ENCODE results near the gene ARL17A.
"Not testable (repeated sequence)": the region's sequence is repeated elsewhere in the genome, so short reads cannot be mapped to it uniquely, and the experiment has no call there.

Gene ARL17A

GRCh38 chr17:46548607-46549006, 30.9 kb downstream of the ARL17A start:
- DNase-seq (ENCODE audit: low read depth in 2 of 2), result not testable (repeated sequence)

DNA sequence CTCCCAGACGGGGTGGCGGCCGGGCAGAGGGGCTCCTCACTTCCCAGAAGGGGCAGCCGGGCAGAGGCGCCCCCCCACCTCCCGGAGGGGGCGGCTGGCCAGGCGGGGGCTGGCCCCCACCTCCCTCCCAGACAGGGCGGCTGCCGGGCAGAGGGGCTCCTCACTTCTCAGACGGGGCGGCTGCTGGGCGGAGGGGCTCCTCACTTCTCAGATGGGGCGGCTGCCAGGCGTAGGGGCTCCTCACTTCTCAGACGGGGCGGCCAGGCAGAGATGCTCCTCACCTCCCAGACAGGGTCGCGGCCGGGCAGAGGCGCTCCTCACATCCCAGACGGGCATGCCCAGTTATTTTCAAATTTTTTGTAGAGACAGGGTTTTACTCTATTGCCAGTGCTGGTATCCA, 44.8 kb downstream of the ARL17A start:
- DNase-seq (ENCODE audit: low read depth in 2 of 2), result not testable (repeated sequence)

DNA sequence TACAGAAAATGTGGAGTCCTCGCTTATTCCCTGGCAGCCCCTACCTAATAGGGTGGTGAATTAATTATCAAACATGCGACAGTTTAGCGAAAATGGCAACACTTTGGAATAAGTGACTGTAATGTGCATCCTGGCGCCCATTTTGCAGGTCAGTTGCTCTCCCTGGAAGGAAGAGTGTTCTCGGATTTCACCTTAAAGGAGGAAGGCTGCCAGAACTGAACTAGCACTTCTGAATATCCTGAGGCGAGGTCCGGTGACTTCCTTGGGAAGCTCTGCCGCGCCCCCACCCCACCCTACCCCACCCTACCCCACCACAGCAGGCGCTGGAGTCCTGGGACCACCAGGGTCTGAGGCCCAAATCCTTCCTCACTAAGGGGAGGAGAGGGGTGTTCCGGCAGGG, 67.3 kb downstream of the ARL17A start, which contains the start of gene LRRC37A2:
Gene LRRC37A2 (plus strand): TSS at position 301 of the 400 bp plus-strand sequence. CDS start 245 bp downstream, outside the sequence.
- not testable (repeated sequence) for DNase-seq (ENCODE audit: low read depth in 2 of 2)

DNA sequence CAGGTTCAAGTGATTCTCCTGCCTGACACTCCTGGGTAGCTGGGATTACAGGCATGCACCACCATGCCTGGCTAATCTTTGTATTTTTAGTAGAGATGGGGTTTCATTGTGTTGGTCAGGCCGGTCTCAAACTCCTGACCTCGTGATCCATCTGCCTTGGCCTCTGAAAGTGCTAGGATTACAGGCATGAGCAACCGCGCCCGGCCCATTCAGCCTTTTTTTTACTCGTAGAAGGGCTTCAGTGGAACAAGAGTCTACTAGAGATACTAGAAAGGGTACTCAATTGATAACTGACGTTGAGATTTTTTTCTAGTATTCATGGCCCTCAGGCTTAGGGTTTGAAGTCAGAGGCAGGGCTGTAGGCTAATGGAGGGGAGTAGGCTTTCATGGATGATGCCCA, 73.6 kb downstream of the ARL17A start:
- DNase-seq (ENCODE audit: low read depth in 2 of 2), result not testable (repeated sequence)

DNA sequence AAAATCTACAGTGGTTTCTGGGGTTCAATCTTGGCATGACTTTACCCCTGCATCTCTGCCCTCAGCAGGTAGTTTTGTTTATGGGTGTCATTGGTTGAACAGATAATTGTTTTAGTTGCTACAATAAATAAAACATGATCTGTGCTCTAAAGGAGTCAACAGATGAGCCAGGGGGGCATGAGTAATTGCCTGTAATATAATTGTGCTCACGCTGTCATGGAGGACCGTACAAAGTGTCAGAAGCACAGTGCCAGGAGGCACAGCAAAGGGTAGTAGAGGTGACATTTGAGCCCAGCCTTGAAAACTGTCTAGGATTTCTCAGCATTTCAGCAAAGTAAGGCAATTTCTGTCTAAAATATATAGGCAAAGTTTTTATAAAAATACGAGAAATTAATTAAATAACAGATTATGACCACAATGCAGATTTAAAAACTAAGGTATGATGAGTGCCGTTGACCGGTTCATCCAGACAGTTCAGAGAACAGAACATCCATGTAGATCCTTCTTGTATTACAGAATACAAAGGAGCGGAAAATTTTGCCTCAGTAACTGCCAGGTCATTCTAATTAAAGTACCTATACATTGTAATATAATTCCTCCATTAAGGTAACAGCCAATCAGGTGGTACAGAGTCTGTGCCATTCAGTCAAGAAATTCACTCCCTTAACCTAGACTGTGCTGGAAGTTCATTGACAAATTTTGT, 79.9 kb downstream of the ARL17A start:
- not testable (repeated sequence) for DNase-seq (ENCODE audit: low read depth in 2 of 2)

DNA sequence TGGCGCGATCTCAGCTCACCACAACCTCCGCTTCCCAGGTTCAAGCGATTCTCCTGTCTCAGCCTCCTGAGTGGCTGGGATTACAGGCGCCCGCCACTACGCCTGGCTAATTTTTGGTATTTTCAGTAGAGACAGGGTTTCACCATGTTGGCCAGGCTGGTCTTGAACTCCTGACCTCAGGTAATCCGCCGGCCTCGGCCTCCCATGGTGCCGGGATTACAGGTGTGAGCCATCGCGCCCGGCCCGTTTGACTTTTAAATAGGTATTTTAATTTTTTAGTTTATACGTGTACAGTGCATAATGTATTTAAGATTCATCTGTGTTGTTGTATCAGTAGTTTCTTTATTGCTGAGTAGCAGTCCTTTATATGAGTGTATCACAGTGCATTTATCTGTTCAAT, 87.5 kb downstream of the ARL17A start:
- not testable (repeated sequence) for DNase-seq (ENCODE audit: low read depth in 2 of 2)

DNA sequence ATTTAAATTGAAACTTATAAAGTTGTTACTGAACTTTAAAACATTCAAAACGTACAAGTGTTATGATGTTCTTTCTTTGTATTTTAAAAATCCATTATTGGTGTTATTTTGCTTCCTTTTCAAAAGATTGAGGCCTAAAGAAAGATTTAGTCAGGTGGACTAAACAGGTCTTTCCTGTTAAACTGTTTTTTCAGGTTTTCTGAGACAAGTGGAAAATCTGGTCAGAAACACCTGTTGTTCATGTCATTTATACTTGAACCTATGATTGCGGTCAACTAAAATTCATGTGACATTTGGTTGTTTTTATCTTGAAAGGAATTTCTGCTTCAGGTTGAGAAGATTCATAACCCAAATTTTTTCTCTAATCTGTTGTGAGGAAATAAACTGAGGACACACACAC, 98.2 kb downstream of the ARL17A start:
- DNase-seq (ENCODE audit: low read depth in 2 of 2), result not testable (repeated sequence)

DNA sequence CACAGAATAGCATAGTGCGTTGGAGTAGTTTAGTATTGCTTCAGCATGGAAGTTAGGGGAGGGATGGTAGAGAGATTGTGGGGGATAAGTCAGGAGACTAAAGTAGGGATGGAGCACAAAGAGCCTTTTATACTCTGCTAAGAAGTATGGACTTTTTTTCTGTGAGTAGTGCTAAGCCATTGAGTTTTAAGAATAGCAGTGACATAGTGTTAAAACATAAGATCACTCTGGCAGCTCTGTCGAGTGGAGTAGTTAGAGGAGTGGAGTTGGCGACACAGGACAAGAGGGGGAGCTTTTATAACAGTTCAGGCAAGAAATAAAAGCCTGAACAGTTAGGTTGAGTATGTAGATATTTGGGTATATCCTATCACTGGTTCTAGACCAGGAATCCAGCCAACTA, 100.7 kb downstream of the ARL17A start:
- DNase-seq (ENCODE audit: low read depth in 2 of 2), result not testable (repeated sequence)

DNA sequence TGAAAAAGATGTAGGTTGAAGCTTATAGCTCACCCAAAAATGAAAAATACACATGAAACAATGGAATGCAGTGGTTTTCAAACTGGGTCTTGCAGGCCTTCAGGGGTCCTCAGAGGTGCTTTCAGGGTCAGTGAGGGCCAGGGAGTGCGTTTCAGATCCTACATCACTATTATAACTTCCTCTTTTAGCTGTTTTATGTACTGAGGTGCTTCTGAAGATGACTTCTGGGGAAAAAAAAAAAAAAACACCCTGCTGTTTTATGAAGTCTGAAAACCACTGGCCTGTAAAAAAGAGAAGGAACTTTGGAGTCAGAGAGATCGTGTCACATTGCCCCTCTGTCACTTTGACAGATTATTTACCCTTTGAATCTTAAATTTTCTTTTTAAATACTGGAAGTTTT, 103.9 kb downstream of the ARL17A start:
- DNase-seq (ENCODE audit: low read depth in 2 of 2), result not testable (repeated sequence)

GRCh38 chr17:46474489-46474888, 105.0 kb downstream of the ARL17A start:
- DNase-seq (ENCODE audit: low read depth in 2 of 2), result not testable (repeated sequence)

DNA sequence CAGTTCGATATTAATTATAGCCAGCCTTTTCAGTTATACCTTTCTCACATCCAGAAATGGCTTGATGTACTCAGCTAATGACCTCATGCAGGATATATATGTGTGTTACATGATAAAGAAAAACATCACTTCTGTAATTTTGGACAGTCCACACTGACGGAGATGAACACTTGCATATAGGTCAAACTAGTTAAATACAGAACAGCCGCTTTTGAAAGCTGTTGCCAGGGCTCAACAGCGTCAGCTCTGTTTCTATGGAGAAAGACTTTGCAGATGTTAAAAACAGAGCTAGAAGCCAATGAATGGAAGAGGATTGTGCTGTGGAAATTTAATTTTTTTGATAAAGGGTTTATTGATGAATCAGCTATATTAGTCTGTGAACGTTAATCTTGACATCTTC, 111.9 kb downstream of the ARL17A start:
- not testable (repeated sequence) for DNase-seq (ENCODE audit: low read depth in 2 of 2)

Data from stimulated activated CD8-positive, alpha-beta memory T cell treated with anti-CD3 and anti-CD28 coated beads, Interleukin-2, amount 100 ng/mL, for 48 hours (primary cell).